ENCODE results near the gene ACTRT3. TPM values are rescaled to one million over a fixed set of nuclear protein-coding genes. Genes with fewer than 3 reads are reported as not detected.

ACTRT3 gene
- total and polyA plus RNA-seq, 2 experiments from 2014 or later = 2.9 to 5.2 TPM

DNA sequence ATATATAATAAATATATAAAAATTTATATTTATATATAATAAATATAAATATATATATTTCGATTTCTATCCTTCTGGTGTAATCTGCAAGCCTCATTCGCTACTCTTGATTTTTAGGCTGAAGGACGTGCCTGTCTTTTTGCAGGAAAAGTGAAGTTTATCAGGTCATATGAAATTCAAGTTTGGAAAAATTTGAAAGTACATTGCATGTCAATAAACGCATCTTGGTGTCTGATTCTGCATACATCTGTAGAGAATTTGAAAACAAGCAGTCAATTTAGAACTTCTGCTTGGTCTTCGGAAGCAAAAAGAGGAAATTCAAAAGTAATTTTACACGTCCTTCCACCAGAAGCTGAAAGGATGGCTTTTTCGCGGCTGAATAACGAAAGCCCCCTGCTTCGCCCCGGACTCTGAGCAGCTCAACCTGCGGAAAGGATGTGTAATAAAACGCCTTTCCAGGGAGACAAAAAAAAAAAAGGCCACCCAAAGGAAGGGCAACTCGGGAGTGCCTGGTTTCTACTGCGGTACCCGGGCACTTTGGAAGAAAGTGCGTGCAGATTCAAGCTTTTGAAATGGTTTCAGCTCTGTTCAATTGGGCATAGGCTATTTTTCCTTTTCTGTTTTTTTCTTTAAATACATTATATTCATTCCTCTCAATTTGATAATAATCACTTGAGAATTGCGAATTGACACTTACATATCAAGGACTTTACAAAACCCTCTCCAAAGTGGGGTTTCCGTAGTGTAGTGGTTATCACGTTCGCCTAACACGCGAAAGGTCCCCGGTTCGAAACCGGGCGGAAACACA, 2.3 kb upstream of the ACTRT3 start:
- Histone ChIP-seq H3K36me3 (ENCODE audit: insufficient read depth) (peaks cover 5% of the 10 kb centered on the region), H2AFZ (peak overlapping the region; percentile 28; the same call in 1 of the 2 replicates), H3K4me3 (peak overlapping the region; percentile 96), H3K79me2 (replicated peaks; ENCODE audit: insufficient read depth) (peaks cover 32% of the 10 kb centered on the region), H3K4me2 (peak overlapping the region; percentile 74), H3F3A (replicated peaks; ENCODE audit: low read depth) (peaks cover 9% of the 10 kb centered on the region; the same call in 1 of the 2 replicates), H3K27ac (ENCODE audit: low read depth) (peak overlapping the region; percentile 96), H3K27me3 (ENCODE audit: insufficient read depth) (no peaks in the 10 kb centered on the region), H3K9me2 (ENCODE audit: insufficient read depth) (no peaks in the 10 kb centered on the region), H3K4me1 (ENCODE audit: insufficient read depth) (peaks cover 27% of the 10 kb centered on the region), H4K20me1 (replicated peaks; ENCODE audit: insufficient read depth) (no peaks in the 10 kb centered on the region)
- Mint-ChIP-seq H3K4me3 (peak overlapping the region; percentile 97), H3K4me1 (peaks cover 30% of the 10 kb centered on the region), H3K36me3 (ENCODE audit: low read depth) (peaks cover 28% of the 10 kb centered on the region), H3K9me3 (peaks cover 9% of the 10 kb centered on the region; the same call in 1 of the 3 replicates), H3K27me3 (ENCODE audit: insufficient read depth, low read depth, poor library complexity) (peaks cover 19% of the 10 kb centered on the region), H3K27ac (peak overlapping the region; percentile 98)
- ATAC-seq (peak; percentile 3), DNase-seq (ENCODE audit: low spot score) (peak; percentile 78)
- TF ChIP-seq EZH2 (IDR thresholded peaks at IDR 0.05; ENCODE audit: low read depth, unreplicated experiment) (no peak), POLR2AphosphoS5 (IDR thresholded peaks at IDR 0.05; ENCODE audit: low read depth) (0 out of 2 replicates have a peak, but pooled peaks have one; percentile 24)
- TF ChIP-seq, protein P1, sequence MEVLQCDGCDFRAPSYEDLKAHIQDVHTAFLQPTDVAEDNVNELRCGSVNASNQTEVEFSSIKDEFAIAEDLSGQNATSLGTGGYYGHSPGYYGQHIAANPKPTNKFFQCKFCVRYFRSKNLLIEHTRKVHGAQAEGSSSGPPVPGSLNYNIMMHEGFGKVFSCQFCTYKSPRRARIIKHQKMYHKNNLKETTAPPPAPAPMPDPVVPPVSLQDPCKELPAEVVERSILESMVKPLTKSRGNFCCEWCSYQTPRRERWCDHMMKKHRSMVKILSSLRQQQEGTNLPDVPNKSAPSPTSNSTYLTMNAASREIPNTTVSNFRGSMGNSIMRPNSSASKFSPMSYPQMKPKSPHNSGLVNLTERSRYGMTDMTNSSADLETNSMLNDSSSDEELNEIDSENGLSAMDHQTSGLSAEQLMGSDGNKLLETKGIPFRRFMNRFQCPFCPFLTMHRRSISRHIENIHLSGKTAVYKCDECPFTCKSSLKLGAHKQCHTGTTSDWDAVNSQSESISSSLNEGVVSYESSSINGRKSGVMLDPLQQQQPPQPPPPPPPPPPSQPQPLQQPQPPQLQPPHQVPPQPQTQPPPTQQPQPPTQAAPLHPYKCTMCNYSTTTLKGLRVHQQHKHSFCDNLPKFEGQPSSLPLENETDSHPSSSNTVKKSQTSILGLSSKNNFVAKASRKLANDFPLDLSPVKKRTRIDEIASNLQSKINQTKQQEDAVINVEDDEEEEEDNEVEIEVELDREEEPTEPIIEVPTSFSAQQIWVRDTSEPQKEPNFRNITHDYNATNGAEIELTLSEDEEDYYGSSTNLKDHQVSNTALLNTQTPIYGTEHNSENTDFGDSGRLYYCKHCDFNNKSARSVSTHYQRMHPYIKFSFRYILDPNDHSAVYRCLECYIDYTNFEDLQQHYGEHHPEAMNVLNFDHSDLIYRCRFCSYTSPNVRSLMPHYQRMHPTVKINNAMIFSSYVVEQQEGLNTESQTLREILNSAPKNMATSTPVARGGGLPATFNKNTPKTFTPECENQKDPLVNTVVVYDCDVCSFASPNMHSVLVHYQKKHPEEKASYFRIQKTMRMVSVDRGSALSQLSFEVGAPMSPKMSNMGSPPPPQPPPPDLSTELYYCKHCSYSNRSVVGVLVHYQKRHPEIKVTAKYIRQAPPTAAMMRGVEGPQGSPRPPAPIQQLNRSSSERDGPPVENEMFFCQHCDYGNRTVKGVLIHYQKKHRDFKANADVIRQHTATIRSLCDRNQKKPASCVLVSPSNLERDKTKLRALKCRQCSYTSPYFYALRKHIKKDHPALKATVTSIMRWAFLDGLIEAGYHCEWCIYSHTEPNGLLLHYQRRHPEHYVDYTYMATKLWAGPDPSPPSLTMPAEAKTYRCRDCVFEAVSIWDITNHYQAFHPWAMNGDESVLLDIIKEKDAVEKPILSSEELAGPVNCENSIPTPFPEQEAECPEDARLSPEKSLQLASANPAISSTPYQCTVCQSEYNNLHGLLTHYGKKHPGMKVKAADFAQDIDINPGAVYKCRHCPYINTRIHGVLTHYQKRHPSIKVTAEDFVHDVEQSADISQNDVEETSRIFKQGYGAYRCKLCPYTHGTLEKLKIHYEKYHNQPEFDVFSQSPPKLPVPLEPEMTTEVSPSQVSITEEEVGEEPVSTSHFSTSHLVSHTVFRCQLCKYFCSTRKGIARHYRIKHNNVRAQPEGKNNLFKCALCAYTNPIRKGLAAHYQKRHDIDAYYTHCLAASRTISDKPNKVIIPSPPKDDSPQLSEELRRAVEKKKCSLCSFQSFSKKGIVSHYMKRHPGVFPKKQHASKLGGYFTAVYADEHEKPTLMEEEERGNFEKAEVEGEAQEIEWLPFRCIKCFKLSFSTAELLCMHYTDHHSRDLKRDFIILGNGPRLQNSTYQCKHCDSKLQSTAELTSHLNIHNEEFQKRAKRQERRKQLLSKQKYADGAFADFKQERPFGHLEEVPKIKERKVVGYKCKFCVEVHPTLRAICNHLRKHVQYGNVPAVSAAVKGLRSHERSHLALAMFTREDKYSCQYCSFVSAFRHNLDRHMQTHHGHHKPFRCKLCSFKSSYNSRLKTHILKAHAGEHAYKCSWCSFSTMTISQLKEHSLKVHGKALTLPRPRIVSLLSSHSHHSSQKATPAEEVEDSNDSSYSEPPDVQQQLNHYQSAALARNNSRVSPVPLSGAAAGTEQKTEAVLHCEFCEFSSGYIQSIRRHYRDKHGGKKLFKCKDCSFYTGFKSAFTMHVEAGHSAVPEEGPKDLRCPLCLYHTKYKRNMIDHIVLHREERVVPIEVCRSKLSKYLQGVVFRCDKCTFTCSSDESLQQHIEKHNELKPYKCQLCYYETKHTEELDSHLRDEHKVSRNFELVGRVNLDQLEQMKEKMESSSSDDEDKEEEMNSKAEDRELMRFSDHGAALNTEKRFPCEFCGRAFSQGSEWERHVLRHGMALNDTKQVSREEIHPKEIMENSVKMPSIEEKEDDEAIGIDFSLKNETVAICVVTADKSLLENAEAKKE (CRISPR knock-in tag; IDR thresholded peaks at IDR 0.05) = no peak

All from GM23338 (cell line).